H1 (cell line): ENCODE results near the gene SEC23IP. TPM values are rescaled to one million over a fixed set of nuclear protein-coding genes. Genes with fewer than 3 reads are reported as not detected.

Experiments
- CBX8 ChIP-seq: fragments of 300-800, 300-1000 bp; sonication (generic); IDR thresholded peaks from 2 replicates; pipeline ENCODE4 v1.7.1; 2016; ENCODE audit warnings: low read depth, low read length, borderline replicate concordance
- JUN ChIP-seq: IDR thresholded peaks from 2 replicates; pipeline ENCODE4 v1.6.1; 2011; ENCODE audit warnings: low read depth, mild to moderate bottlenecking, improper control_type of control experiment, low read length
- POLR2A ChIP-seq, 2 experiments: IDR thresholded peaks; 1 replicate in 1 of 2; 2 replicates in 1 of 2; pipeline ENCODE4 v1.6.1; 2011; ENCODE audit warnings: low read depth in 2 of 2, low read length in 2 of 2, mild to moderate bottlenecking in 2 of 2; ENCODE audit errors: control extremely low read depth in 1 of 2
- RXRA ChIP-seq: IDR thresholded peaks from 2 replicates; pipeline ENCODE4 v1.6.1; 2011; ENCODE audit warnings: low read depth, mild to moderate bottlenecking, low read length, moderate library complexity; ENCODE audit not compliant: insufficient read depth
- SP1 ChIP-seq: IDR thresholded peaks from 2 replicates; pipeline ENCODE4 v1.6.1; 2011; ENCODE audit warnings: low read depth, low read length
- TAF1 ChIP-seq: IDR thresholded peaks from 2 replicates; pipeline ENCODE4 v1.6.1; 2011; ENCODE audit warnings: mild to moderate bottlenecking, low read depth, low read length
- polyA plus RNA-seq, 7 experiments: library from polyadenylated mRNA; depleted of rRNA in 3 of 7; stranded (reverse) in 5 of 7; unstranded in 2 of 7; fragments of >200 nt in 5 of 7; fragments of 200-250 nt in 2 of 7; gene quantifications; 1 replicate in 5 of 7; 2 replicates in 1 of 7; 4 replicates in 1 of 7; pipeline versions ENCODE4 v1.2.1 to v1.2.3, GENCODE V29; 2011 to 2013; ENCODE audit warnings: missing spikeins in 2 of 7, mixed read lengths in 2 of 7
- total RNA-seq: library from RNA; stranded (reverse); fragmentation: NEBNext Ultra II Directional; extraction: Animal tissue kit (Norgen Biotek cat#: 25700); gene quantifications from 2 replicates; pipeline ENCODE4 v1.2.1, GENCODE V29; 2021
- TF ChIP-seq, protein P1 (sequence below): fragments of 300-600 bp; sonication (generic); IDR thresholded peaks from 2 replicates; pipeline ENCODE4 v1.7.1; 2012; ENCODE audit warnings: low read length, moderate library complexity, mild to moderate bottlenecking, inconsistent platforms; ENCODE audit not compliant: insufficient replicate concordance

The SEC23IP gene
- total and polyA plus RNA-seq, 2 of the 8 experiments (the other 6 are each of a cell fraction or from before 2014, with no cell fraction given) = 29.0 to 105 TPM

DNA sequence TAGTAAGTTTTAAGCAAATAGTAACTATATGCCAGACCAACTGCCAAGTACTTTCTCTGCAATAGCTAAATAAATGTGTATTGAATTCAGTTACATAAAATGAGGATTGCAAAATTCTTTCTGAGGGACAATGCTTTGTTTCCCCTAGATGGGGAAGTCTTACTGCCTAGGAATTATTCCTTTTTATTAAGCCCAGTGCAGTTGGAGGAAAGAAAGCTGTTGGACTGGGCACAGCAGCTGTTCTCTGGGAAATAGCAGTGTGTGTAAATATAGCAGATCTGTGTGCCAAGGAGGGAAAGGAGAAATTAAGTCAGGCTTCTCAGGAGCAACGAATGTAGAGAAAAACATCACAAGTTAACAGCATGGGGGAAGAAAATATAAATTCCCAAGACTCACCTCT lies 77.1 kb downstream of the SEC23IP start (continued):
- TF ChIP-seq RXRA (no peak), JUN (no peak), POLR2A (IDR thresholded peaks at IDR 0.05; ENCODE audit: control extremely low read depth in 1 of 2, low read depth in 2 of 2, low read length in 2 of 2) (no peak), TAF1 (no peak), CBX8 (no peak), SP1 (no peak)
- TF ChIP-seq, protein P1, sequence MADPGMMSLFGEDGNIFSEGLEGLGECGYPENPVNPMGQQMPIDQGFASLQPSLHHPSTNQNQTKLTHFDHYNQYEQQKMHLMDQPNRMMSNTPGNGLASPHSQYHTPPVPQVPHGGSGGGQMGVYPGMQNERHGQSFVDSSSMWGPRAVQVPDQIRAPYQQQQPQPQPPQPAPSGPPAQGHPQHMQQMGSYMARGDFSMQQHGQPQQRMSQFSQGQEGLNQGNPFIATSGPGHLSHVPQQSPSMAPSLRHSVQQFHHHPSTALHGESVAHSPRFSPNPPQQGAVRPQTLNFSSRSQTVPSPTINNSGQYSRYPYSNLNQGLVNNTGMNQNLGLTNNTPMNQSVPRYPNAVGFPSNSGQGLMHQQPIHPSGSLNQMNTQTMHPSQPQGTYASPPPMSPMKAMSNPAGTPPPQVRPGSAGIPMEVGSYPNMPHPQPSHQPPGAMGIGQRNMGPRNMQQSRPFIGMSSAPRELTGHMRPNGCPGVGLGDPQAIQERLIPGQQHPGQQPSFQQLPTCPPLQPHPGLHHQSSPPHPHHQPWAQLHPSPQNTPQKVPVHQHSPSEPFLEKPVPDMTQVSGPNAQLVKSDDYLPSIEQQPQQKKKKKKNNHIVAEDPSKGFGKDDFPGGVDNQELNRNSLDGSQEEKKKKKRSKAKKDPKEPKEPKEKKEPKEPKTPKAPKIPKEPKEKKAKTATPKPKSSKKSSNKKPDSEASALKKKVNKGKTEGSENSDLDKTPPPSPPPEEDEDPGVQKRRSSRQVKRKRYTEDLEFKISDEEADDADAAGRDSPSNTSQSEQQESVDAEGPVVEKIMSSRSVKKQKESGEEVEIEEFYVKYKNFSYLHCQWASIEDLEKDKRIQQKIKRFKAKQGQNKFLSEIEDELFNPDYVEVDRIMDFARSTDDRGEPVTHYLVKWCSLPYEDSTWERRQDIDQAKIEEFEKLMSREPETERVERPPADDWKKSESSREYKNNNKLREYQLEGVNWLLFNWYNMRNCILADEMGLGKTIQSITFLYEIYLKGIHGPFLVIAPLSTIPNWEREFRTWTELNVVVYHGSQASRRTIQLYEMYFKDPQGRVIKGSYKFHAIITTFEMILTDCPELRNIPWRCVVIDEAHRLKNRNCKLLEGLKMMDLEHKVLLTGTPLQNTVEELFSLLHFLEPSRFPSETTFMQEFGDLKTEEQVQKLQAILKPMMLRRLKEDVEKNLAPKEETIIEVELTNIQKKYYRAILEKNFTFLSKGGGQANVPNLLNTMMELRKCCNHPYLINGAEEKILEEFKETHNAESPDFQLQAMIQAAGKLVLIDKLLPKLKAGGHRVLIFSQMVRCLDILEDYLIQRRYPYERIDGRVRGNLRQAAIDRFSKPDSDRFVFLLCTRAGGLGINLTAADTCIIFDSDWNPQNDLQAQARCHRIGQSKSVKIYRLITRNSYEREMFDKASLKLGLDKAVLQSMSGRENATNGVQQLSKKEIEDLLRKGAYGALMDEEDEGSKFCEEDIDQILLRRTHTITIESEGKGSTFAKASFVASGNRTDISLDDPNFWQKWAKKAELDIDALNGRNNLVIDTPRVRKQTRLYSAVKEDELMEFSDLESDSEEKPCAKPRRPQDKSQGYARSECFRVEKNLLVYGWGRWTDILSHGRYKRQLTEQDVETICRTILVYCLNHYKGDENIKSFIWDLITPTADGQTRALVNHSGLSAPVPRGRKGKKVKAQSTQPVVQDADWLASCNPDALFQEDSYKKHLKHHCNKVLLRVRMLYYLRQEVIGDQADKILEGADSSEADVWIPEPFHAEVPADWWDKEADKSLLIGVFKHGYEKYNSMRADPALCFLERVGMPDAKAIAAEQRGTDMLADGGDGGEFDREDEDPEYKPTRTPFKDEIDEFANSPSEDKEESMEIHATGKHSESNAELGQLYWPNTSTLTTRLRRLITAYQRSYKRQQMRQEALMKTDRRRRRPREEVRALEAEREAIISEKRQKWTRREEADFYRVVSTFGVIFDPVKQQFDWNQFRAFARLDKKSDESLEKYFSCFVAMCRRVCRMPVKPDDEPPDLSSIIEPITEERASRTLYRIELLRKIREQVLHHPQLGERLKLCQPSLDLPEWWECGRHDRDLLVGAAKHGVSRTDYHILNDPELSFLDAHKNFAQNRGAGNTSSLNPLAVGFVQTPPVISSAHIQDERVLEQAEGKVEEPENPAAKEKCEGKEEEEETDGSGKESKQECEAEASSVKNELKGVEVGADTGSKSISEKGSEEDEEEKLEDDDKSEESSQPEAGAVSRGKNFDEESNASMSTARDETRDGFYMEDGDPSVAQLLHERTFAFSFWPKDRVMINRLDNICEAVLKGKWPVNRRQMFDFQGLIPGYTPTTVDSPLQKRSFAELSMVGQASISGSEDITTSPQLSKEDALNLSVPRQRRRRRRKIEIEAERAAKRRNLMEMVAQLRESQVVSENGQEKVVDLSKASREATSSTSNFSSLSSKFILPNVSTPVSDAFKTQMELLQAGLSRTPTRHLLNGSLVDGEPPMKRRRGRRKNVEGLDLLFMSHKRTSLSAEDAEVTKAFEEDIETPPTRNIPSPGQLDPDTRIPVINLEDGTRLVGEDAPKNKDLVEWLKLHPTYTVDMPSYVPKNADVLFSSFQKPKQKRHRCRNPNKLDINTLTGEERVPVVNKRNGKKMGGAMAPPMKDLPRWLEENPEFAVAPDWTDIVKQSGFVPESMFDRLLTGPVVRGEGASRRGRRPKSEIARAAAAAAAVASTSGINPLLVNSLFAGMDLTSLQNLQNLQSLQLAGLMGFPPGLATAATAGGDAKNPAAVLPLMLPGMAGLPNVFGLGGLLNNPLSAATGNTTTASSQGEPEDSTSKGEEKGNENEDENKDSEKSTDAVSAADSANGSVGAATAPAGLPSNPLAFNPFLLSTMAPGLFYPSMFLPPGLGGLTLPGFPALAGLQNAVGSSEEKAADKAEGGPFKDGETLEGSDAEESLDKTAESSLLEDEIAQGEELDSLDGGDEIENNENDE = no peak
